Skin epidermis (tissue), 12 donors: ENCODE results near the gene TDRD12.
"Not testable (repeated sequence)": the region's sequence is repeated elsewhere in the genome, so short reads cannot be mapped to it uniquely, and the experiment has no call there.

Source experiments
- H3K27ac ChIP-seq, 21 experiments: fragments of 200-600 bp; sonication (generic) in 11 of 21; one replicate each; pipeline ENCODE4 v1.5.0; 2020; ENCODE audit warnings: mild to moderate bottlenecking in 3 of 21, inconsistent platforms in 2 of 21, moderate library complexity in 2 of 21
- H3K4me3 ChIP-seq, 7 experiments: fragments of 200-600 bp; sonication (generic) in 2 of 7; one replicate each; pipeline ENCODE4 v1.5.0; 2020; ENCODE audit warnings: inconsistent platforms in 2 of 7, mild to moderate bottlenecking in 2 of 7, moderate library complexity in 1 of 7

TDRD12 gene

GRCh38 chr19:32787895-32788294 is 68.3 kb downstream of the TDRD12 start:
- not testable (repeated sequence) for H3K4me3 ChIP-seq, H3K27ac ChIP-seq

DNA sequence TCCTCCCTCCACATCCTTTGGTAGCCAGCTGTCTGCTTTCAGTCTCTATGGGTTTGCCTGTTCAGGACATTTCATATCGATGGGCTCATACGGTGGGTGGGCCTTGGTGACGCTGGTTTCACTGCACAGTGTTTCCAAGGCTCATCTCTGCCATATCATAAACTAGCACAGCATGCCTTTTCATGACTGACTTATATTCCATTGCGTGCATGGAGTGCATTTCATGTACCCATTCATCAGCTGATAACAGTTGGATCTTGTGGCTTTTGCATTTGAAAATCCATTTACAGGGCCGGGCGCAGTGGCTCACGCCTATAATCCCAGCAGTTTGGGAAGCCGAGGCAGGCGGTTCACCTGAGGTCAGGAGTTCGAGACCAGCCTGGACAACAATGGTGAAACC is 69.9 kb downstream of the TDRD12 start:
- Histone ChIP-seq H3K27ac (no peak overlapping the region), H3K4me3 (no peak overlapping the region)

- Histone ChIP-seq H3K4me3 (no peak overlapping the region), H3K27ac (no peak overlapping the region)
Measured at GRCh38 chr19:32798201-32798600, 78.6 kb downstream of the TDRD12 start.

- Histone ChIP-seq H3K4me3 (no peak overlapping the region), H3K27ac (no peak overlapping the region)
Measured at GRCh38 chr19:32800191-32800590, 80.6 kb downstream of the TDRD12 start.

DNA sequence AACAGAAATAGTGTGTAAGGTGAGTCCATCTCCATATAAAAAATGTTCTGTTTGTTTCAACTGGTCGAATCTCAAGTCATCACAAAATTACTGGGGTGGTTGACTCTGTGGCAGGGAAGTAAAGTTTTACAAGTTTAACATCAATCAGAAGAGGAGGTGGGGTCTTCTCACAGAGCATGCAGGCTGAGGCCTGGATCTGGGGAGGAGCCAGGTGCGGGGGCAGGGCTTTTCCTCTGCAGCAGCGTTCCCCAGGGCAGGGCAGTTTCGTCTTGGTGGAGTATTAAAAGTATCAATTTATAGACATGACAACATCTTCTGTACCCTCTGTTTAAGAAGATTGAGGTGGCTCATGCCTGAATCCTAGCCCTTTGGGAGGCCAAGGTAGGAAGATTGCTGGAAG is 81.2 kb downstream of the TDRD12 start:
- Histone ChIP-seq H3K27ac (no peak overlapping the region), H3K4me3 (no peak overlapping the region)

GRCh38 chr19:32802840-32803239 is 83.3 kb downstream of the TDRD12 start:
- Histone ChIP-seq H3K27ac (no peak overlapping the region), H3K4me3 (no peak overlapping the region)

GRCh38 chr19:32808236-32808635 is 88.7 kb downstream of the TDRD12 start:
- no peak overlapping the region for H3K4me3 ChIP-seq
- H3K27ac ChIP-seq = no peak overlapping the region

- no peak overlapping the region for H3K4me3 ChIP-seq
Measured at GRCh38 chr19:32809254-32809653, 89.7 kb downstream of the TDRD12 start.

DNA sequence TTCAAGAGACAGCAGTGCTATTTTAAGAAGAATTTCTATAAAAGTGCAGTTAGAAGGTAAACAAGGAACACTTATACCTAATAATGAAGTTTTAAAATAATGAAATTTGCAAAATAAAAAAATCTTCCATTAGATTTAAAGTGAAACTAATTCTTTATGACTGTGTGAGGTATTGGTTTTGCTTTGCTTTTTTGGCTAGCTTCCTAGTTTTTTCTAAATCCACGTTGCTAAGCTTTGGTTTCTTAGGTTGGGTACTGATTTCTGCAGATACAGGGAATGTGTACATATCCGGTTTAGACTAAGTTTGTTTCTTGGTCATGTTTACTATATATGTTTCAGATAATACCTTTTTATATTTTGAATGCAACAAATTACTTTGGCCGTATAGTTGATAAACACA is 90.2 kb downstream of the TDRD12 start:
- H3K27ac ChIP-seq = peak overlapping the region in 1 of 21 experiments; percentile 35
- no peak overlapping the region for H3K4me3 ChIP-seq

More at GRCh38 chr19:32809254-32809653, 89.7 kb downstream of the TDRD12 start:
- peak overlapping the region in 1 of 21 experiments; percentile 35 for H3K27ac ChIP-seq

DNA sequence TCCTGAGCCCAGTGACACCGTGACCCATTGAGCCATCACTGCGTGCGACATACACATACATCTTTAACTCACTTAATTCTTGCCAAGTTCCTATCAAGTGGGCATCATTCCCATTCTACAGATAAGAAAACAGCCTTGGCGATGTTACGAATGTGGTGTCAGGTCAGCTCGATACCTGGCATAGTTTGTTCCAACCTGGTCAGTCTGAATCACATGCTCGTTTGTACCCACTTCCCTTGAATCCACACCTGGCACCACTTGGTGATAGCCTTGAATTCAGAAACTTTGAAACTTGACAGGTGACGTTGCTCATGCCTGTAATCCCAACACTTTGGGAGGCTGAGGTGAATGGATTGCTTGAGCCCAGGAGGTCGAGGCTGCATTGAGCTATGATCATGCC is 90.9 kb downstream of the TDRD12 start:
- no peak overlapping the region for H3K4me3 ChIP-seq
- H3K27ac ChIP-seq = no peak overlapping the region

DNA sequence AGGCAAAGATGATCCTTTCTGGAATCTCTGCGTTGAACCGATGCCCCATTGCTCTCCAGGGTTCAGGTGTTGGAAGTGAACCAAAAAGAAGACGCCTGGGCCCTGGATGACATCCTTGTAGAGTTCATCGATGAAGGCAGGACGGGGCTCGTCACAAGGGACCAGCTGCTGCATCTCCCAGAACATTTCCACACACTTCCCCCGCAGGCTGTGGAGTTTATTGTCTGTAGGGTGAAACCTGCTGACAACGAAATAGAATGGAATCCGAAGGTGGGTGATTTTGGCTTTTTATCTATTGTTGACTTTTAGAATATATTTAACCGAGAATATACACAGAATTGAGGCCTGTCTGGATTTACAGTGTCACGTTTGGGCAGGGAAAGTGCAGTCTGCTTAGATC is 91.6 kb downstream of the TDRD12 start:
- no peak overlapping the region for H3K4me3 ChIP-seq
- H3K27ac ChIP-seq = no peak overlapping the region

DNA sequence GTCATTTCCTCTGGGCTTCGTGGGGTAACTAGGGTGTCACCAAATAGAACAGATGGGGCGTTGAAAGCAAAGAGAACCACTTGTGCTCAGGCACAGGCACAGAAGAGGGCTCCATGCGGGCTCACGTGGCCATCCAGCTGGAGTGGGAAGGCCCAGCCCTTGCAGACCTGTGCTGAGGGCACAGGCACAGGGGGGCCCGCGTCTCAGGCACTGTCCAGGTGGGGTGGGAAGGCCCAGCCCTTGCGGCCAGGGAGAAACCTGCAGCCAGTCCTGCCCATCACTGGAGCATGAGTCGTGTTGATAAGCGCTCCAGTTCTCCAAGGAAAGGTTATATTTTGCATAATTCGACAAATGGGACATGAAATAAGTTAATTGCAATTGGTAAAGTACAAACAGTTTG is 92.5 kb downstream of the TDRD12 start:
- Histone ChIP-seq H3K27ac (no peak overlapping the region), H3K4me3 (no peak overlapping the region)

GRCh38 chr19:32812571-32812970 is 93.0 kb downstream of the TDRD12 start:
- H3K4me3 ChIP-seq = no peak overlapping the region
- H3K27ac ChIP-seq = no peak overlapping the region

DNA sequence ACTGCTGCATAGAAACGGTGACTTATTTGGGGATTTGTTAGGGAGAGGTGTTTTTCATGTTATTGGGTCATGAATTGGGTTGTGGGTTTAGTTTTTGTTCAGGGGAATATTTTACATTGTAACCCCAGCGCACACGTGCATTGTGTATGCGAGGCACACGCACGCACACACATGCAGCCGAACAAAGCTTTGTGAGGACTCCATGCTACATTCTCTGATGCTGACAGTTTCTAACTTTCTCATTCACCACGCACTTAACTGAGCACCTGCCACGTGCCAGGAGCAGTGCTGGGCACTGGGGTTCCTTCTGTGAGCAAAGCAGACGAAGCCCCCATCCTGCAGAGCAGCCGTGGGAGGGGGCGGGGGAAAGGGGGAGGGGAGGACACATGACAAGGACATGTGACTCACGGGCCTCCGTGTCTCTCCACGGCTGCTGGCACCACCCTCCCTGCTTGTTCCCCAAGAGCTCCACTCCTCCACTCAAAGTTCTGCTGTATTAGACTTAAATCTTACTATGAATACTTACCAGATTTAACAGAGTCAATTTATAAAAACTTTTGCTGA is 94.4 kb downstream of the TDRD12 start:
- Histone ChIP-seq H3K27ac (no peak overlapping the region), H3K4me3 (no peak overlapping the region)

- H3K4me3 ChIP-seq = no peak overlapping the region
- no peak overlapping the region for H3K27ac ChIP-seq
Measured at GRCh38 chr19:32814624-32815023, 95.1 kb downstream of the TDRD12 start.

DNA sequence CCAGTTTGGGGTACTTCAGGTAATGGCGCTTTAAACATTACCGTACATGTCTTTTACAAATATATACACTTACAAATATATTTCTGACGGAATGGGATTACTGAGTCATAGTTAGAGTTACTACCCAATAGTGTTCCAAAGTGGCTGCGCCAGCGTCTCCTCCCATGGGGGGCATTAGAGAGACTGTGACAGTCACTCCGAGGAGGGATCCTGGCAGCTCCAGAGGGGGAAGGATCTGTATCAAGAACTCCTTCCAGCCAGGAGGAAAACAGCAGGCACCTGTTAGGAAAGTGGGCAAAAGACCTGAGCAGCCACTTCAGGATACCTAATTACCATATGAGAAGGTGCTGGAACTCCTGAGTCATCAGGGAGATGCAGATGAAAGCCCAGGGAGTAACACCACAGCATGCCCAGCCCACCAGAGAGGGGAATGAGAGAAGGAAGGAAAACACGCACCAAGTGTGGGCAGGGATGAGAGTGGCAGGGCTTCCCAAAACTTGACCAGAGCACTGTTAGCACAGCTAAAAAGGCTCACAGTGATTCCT is 97.1 kb downstream of the TDRD12 start:
- no peak overlapping the region for H3K27ac ChIP-seq
- H3K4me3 ChIP-seq = no peak overlapping the region

DNA sequence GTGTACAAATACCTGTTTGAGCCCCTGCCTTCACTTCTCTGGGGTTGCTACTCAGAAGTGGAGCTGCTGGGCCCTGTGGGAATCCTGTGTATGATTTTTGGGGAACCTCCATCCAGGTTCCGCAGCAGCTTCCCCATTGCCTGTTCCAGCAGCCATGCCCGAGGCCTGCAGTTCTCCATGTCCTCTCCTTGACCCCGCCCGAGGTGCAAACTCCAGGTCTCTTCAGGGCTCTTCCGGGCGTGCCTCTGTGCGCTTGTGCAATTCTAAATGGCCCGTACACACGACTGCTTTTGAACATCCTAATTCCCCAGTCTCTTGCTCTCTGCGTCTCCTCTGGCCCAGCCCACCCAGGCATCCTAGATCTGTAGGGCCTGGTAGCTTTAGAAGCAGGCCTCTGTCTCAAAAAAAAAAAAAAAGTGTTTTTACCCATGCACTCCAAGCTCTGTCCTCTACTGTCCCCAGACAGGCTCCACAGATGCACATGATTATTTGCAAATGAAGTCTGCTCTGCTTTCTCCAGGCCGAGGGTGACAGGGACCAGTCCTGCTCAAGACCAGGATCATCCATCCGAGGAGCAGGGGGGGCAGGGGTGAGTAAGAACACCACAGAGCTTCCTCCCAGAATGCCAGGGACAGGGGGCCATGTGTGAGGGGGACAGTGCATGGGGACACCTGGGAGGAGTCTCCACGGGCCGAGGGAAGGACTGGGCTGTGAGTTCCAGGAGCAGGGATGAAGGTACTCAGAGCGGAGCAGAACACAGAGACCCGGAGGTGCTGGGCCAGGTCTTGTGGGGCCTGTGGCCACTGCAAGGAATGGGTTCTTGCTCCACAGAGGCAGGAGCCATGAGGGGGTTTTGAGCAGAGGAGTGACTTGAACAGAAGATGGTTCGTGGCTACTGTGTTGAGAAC is 98.3 kb downstream of the TDRD12 start:
- H3K4me3 ChIP-seq = no peak overlapping the region
- H3K27ac ChIP-seq = no peak overlapping the region

DNA sequence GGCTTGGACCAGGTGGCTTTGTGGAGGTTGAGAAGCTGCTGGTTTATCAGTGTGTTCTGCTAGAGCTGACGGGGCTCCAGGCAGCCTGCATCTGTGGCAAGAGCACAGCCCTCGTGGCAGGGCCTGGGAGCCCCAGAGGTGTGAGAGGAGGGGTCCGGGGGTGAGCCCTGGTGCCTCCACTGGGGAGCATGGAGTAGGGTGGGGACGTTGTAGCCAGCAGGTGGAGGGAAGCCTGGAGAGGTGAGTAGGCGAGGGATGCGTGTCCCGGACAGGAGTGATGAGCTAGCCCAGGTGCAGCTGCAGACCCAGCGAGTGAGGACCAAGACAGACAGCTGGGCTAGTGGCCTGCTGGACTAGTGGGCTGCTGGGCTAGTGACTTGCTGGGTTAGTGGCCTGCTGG is 99.0 kb downstream of the TDRD12 start:
- Histone ChIP-seq H3K4me3 (no peak overlapping the region), H3K27ac (no peak overlapping the region)

GRCh38 chr19:32819419-32820400 is 100.1 kb downstream of the TDRD12 start:
- no peak overlapping the region for H3K4me3 ChIP-seq
- H3K27ac ChIP-seq = no peak overlapping the region
